ENCODE measurements around the gene DENND2D. TPM values are rescaled to one million over a fixed set of nuclear protein-coding genes. Genes with fewer than 3 reads are reported as not detected.

Gene DENND2D
- total and polyA plus RNA-seq, 9 of the 15 experiments (the other 6 are each of a cell fraction or from before 2014, with no cell fraction given): 0.08 to 0.44 (median 0.13) TPM; not detected in 6

DNA sequence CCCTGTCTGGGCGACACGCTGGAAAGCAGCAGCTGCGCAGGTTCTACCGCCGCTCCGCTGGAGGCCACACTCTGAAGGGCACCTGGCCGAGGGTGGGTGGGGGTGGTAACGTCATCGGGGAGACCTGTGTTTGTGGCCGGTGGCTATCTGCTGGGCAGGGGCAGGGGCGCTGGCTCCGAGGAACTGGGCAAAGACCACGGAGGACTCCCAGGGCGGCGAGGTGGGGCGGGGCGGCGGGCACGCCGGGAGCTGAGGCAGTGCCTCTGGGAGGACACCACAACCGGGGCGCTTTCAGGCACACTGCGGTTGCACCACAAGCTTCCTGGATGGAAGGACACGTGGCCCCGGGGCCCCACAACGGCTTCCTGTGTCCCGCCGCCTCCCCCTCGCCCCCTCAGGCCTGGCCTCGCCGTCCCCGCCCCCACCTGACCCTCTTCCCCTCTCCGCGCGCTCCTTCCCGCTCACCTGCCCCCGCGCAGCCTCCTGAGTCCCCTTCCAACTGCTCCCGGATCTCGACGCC is 3.3 kb upstream of the DENND2D start:
- ATAC-seq: no peak
- BruUV-seq (replicated peaks): no TSS peak
- no peak for TF ChIP-seq ZC3H8 (IDR thresholded peaks at IDR 0.05)
- Histone ChIP-seq H3K4me2 (ENCODE audit: insufficient read depth, low read length) (no peak overlapping the region), H3K4me1 (replicated peaks in 1 of 2; ENCODE audit: control insufficient read depth in 2 of 2, insufficient read depth in 2 of 2, low read length in 2 of 2) (peaks cover 23 to 29% of the 10 kb centered on the region in 2 experiments), H3K9ac (ENCODE audit: insufficient read depth in 1 of 2, low read depth in 2 of 2, low read length in 2 of 2) (no peak overlapping the region), H3K79me2 (ENCODE audit: control insufficient read depth, insufficient read depth, low read length) (no peaks in the 10 kb centered on the region), H3K36me3 (ENCODE audit: control insufficient read depth, insufficient read depth, low read length) (no peaks in the 10 kb centered on the region), H3K27ac (ENCODE audit: extremely low read depth, low read depth, low read length) (no peak overlapping the region), H4K20me1 (replicated peaks; ENCODE audit: control insufficient read depth, insufficient read depth, low read length) (no peaks in the 10 kb centered on the region), H3K4me3 (no peak overlapping the region), H3K27me3 (ENCODE audit: control insufficient read depth in 2 of 2, insufficient read depth in 2 of 2, low read length in 2 of 2) (peaks cover 0 to 5% of the 10 kb centered on the region in 2 experiments; a peak in 3 of 5 replicates), H2AFZ (ENCODE audit: low read depth, low read length) (no peak overlapping the region), H3K9me1 (ENCODE audit: control insufficient read depth, insufficient read depth, low read length) (no peaks in the 10 kb centered on the region), H3K9me3 (replicated peaks; ENCODE audit: control insufficient read depth, insufficient read depth, low read depth, low read length) (no peaks in the 10 kb centered on the region)
- FAIRE-seq: no peak
- DNase-seq (ENCODE audit: extremely low read depth in 1 of 4, low spot score in 3 of 4): no peak
- ChIA-PET CTCF (ENCODE audit: low intra/inter-chr PET ratio) (no interaction called here), POLR2A (no interaction called here)
- intact Hi-C loops (cut with micrococcal nuclease): no loop called here
- 76% methylated on average over 14 of the region's 41 CpGs for whole genome bisulfite sequencing (ENCODE audit: insufficient coverage, low coverage, missing lambda C conversion rate)
- in situ Hi-C loops (cut with MboI): no loop called here

DNA sequence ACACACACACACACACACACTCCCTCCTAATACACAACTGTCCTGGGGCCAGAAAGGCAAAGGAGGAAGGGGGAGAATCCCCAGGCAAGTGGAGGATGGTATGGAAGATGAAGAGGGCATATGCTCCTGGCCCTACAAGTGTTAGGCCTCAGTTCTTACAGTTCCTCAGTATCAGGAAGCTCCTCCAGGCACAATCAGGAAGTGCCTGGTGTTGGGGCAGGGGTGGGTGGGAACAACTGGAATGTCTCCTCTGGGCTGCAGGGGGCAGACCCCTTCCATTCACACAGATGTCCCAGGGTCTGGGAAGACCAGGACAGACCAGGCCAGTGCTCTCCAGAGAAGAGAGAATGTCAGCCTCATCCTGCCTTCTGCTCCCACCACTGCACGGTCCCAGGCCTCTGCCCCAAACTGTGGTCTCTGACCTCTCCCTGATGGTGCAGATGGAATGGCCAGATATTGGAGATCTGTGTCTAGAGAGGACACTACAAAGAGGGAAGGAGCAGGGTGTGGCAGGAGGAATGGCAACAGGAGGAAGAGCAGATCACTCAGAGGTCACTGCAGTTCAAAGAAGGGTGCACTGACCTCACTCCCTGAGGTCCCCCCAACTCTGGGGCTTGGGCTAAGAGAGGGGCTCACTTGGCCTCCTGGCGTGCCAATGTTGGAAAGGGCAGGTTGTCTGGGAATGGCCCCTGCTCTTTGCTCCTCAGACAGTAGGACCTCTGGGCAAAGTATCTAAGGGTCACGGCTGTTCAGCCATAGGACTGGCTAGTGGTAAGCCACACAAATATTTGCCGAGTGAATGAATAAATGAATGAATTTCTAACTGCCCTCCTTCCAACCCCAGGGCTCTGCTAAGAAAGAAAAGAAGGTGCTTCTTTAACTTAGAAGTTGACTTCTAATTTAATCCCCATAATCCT is 2.5 kb upstream of the DENND2D start:
- Histone ChIP-seq H3K27ac (ENCODE audit: extremely low read depth, low read depth, low read length) (no peak overlapping the region), H3K9me1 (ENCODE audit: control insufficient read depth, insufficient read depth, low read length) (no peaks in the 10 kb centered on the region), H3K9me3 (replicated peaks; ENCODE audit: control insufficient read depth, insufficient read depth, low read depth, low read length) (no peaks in the 10 kb centered on the region), H3K36me3 (ENCODE audit: control insufficient read depth, insufficient read depth, low read length) (no peaks in the 10 kb centered on the region), H4K20me1 (replicated peaks; ENCODE audit: control insufficient read depth, insufficient read depth, low read length) (no peaks in the 10 kb centered on the region), H3K27me3 (ENCODE audit: control insufficient read depth in 2 of 2, insufficient read depth in 2 of 2, low read length in 2 of 2) (peaks cover 0 to 5% of the 10 kb centered on the region in 2 experiments; a peak in 3 of 5 replicates), H3K4me3 (no peak overlapping the region), H3K4me1 (replicated peaks in 1 of 2; ENCODE audit: control insufficient read depth in 2 of 2, insufficient read depth in 2 of 2, low read length in 2 of 2) (peaks cover 23 to 29% of the 10 kb centered on the region in 2 experiments), H2AFZ (ENCODE audit: low read depth, low read length) (peak overlapping the region; percentile 62; the same call in 1 of the 2 replicates), H3K79me2 (ENCODE audit: control insufficient read depth, insufficient read depth, low read length) (no peaks in the 10 kb centered on the region), H3K9ac (ENCODE audit: insufficient read depth in 1 of 2, low read depth in 2 of 2, low read length in 2 of 2) (peak overlapping the region in 1 of 2 experiments; percentile 35; a peak in 1 of 4 replicates), H3K4me2 (ENCODE audit: insufficient read depth, low read length) (peak overlapping the region; percentile 24; the same call in 1 of the 2 replicates)
- FAIRE-seq (no peak), DNase-seq (ENCODE audit: extremely low read depth in 1 of 4, low spot score in 3 of 4) (peak in 1 of 4 experiments; percentile 29), ATAC-seq (peak; percentile 32)
- in situ Hi-C loops (cut with MboI): no loop called here
- WGBS (ENCODE audit: insufficient coverage, low coverage, missing lambda C conversion rate): 47% methylated on average over 4 of the region's 4 CpGs
- intact Hi-C loops (cut with micrococcal nuclease): no loop called here
- ChIA-PET POLR2A (interaction anchor here (0.7 to 0.8 kb wide), 2 partner anchors 11 to 386 kb away, joined by 3 to 4 read pairs; no protein-coding TSS in a partner anchor), CTCF (ENCODE audit: low intra/inter-chr PET ratio) (no interaction called here)
- BruUV-seq (replicated peaks): no TSS peak
- TF ChIP-seq NCOA2 (IDR thresholded peaks at IDR 0.05; ENCODE audit: partially characterized antibody in 2 of 2) (no peak), TBL1XR1 (IDR thresholded peaks at IDR 0.05; ENCODE audit: low read length in 2 of 2) (no peak), SRSF9 (IDR thresholded peaks at IDR 0.05; ENCODE audit: borderline replicate concordance, low read depth, low read length) (no peak), MCM3 (IDR thresholded peaks at IDR 0.05) (no peak), SMAD1 (IDR thresholded peaks at IDR 0.05; ENCODE audit: low read depth, low read length, partially characterized antibody) (no peak), MXI1 (IDR thresholded peaks at IDR 0.05; ENCODE audit: low read depth, low read length) (no peak), MAFF (IDR thresholded peaks at IDR 0.05; ENCODE audit: low read length) (no peak), HNRNPLL (IDR thresholded peaks at IDR 0.05; ENCODE audit: low read depth, low read length, poor library complexity, severe bottlenecking) (no peak)
- TF ChIP-seq, protein P1, sequence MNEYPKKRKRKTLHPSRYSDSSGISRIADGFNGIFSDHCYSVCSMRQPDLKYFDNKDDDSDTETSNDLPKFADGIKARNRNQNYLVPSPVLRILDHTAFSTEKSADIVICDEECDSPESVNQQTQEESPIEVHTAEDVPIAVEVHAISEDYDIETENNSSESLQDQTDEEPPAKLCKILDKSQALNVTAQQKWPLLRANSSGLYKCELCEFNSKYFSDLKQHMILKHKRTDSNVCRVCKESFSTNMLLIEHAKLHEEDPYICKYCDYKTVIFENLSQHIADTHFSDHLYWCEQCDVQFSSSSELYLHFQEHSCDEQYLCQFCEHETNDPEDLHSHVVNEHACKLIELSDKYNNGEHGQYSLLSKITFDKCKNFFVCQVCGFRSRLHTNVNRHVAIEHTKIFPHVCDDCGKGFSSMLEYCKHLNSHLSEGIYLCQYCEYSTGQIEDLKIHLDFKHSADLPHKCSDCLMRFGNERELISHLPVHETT (CRISPR knock-in tag; conservative IDR thresholded peaks at IDR 0.05 in 1 of 2, IDR thresholded peaks at IDR 0.05 in 1 of 2): peak in 1 of 2 experiments; percentile 50; a peak in 1 of 4 replicates
- TF ChIP-seq, protein P2, sequence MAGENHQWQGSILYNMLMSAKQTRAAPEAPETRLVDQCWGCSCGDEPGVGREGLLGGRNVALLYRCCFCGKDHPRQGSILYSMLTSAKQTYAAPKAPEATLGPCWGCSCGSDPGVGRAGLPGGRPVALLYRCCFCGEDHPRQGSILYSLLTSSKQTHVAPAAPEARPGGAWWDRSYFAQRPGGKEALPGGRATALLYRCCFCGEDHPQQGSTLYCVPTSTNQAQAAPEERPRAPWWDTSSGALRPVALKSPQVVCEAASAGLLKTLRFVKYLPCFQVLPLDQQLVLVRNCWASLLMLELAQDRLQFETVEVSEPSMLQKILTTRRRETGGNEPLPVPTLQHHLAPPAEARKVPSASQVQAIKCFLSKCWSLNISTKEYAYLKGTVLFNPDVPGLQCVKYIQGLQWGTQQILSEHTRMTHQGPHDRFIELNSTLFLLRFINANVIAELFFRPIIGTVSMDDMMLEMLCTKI (IDR thresholded peaks at IDR 0.05; ENCODE audit: partially characterized antibody): no peak

All from K562 (cell line).